ENCODE data around the gene SETBP1.

The SETBP1 gene

DNA sequence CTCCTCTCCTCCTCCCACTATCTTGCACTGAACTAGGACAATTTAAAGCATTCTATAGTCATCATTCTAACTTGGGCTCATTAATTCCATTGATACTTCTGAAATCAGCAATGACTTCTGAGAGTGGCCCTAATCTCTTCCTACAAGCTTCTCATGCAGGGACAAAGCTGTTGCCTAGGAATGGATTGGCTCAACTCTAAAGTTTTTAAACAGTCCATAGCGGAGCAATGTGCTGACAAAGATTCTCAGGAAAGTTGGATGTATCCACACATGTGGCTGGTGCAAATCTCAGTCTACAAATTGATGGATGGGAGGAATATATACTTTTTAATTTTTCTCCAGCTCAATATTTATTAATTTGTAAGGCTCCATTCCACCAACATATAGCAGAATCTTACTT lies 388.9 kb downstream of the SETBP1 start:
- no peak for DNase-seq (ENCODE audit: low spot score)

DNA sequence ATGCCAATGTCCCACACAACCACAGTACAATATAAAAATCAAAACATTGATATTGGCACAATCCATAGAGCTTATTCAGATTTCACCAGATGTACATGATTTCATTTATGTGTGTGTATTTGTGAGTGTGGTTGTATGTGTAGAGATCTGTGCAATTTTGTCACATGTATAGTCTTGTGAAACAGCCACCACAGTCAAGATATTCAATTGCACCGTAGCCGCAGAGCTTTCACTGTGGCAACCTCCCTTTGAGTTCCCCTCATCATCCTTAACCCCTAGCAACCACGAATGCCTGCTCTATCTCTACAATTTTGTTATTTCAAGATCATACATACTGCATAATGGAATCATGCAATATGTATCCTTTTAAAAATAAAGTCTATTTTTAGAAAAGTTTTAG lies 391.3 kb downstream of the SETBP1 start:
- no peak for DNase-seq (ENCODE audit: low spot score)

DNA sequence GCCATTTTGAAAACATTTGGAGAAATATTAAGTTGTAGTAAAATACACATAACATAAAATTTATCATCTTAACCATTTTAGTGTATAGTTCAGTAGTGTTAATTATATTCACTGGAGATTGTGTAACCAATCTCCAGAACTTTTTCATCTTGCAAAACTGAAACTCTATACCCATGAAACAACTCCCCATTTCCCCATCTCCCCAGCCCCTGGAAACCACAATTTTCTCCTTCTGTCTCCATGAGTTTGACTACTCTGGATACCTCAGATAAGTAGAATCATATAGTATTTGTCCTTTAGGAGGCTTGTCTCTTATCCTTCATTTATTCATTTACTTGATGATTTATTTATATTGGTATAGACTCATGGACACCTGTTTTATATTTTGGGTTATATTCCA lies 392.9 kb downstream of the SETBP1 start:
- DNase-seq (ENCODE audit: low spot score) = no peak

DNA sequence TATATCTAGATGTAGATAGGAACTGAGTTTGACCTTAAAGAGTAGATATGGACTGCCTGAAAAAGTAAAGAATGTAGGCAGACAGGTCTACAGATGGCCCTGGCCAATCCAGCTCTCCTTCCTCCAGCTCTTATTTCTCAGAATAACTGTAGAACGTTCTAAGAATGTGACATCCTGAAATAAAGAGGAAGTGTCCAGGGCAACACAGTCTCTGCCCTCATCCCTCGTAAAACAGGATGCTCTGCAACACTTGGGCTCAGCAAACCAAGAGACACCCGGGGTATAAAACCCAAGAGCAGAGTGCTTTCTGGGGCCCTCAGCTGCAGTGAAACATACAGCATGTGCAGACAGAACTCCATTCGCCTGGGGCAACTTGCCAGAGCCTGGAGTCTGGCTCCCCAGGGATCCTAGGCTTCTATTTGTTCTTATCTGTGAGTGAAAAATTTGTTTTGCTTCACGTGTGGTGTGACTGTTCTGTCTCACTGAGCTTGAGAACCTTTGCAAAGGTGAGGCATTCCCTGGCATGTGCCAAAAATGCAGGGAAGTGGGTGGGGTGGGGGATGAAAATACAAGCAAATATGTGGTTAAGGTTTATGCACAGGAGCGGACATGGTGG lies 401.0 kb downstream of the SETBP1 start:
- DNase-seq (ENCODE audit: low spot score) = no peak

DNA sequence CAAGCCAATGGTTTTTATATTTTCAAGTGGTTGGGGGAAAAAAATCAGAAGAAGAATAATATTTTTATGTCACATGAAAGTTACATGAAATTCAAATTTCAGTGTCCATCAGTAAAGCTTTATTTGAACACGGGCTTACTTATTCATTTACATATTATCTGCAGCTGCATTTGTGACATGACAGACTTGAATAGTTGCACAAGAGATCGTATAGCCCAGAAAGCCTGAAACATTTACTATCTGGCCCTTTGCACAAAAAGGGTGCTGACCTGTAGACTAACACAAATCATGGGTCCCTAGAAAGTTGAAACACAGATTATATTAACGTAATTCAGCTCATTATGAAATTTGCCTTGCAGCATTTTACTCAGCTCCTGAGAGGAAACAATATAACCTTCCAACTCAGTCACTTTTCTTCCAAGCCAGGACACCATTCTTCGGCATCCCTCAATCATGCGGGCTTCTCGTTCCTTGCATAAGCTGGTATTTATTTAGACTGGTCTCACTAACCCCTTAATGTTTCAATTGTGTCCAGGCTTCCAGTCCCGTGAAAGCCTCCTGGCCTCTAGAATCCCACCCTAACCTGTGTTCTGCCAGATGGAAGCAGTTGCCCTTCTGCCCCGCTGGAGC lies 402.7 kb downstream of the SETBP1 start:
- DNase-seq (ENCODE audit: low spot score) = no peak

DNA sequence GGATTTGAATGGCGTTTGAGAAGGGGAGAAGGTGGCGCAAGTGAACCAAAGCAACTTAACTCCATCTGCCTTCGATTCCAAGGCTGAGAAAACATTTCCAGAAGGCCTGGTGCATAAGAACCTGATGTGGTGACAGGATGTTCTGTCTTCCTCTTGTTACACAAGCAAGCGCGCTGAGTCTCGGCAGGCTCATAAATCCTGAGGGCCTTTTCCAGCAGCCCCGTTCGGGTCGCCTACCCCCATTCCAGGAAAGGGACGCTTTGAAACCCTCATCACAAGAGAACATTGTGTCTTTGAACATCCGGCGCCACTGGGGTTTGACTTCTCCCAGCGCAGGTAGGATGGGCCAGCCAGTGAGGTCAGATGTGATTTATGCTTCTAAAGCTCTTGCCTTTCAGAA lies 403.5 kb downstream of the SETBP1 start:
- DNase-seq (ENCODE audit: low spot score) = no peak

DNA sequence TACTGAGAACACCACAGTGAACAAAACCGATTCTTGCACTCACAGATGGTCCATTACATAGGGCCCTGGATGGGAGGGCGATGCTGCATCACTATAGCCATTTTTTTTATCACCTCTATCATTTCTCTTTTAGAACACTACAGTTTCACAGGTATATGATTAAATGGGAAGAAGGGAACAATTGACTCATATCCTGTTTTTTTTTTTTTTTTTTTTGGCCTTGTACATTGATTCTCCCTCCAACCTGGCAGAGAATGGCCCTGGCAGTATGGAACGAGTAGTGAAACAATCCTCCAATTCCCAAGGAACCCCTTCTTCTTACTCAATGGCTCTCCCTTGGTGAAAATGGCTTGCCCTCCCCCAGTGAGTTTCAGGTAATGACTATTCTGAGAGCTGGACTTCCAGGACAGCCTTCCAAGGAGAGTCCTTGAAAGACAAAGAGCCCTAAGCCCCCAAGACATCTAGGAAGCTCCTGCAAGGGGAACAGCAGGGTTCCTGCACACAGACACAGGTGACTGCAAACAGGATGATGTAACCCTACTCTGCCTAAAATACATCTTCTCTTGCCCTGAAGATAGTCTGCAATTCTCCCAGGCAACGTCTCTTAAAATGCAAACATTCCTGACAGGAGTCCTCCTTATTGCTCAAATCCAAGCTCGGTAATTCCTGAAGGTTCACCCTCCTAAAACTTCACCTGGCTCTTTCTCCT lies 405.4 kb downstream of the SETBP1 start:
- DNase-seq (ENCODE audit: low spot score) = no peak

DNA sequence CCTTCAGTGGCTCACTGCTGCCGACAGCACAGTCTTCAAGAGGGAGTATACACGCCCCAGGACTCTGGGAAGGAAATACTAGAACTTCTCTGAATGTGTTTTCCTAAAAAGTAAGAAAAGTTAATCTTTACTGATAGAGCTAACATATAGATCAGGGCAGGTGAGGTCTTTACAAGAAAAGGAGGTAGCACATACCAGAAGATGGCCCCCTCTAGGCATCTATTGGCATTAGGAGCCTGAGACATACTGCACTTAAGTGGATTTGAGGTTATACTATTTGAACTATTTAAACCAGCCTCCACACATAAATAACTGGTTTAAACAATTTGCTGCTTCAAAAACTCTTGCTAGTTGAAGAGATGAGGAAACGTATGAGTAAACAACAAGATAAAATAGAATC lies 406.1 kb downstream of the SETBP1 start:
- no peak for DNase-seq (ENCODE audit: low spot score)

DNA sequence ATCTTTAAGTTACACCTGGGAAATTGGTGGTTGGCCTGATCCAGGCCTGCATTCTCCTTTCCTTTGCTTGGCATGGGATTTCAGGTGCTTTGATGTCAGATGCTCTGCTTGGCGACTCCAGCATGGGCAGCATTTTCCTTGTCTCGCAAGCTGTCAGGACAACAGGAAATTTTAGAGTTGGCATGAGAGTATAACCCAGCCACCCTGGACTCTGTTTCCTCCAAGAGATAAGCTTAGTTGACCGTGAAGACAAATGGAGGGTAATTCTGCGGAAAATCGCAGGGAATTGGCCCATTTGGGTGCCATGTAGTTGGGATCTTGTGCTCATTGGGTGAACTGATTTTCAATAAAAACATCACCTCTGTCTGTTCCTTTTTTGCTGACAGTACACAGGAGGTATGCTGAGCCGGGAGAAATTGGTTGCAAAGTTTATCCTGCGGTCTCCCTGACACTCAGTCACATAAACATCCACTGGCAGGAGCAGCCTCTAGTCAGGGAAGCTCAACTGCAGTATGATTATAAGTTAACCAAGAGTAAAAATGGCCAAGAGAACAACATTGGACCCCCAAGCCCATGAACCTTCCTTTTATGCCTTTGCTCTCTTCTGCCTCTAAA lies 409.9 kb downstream of the SETBP1 start:
- no peak for DNase-seq (ENCODE audit: low spot score)

DNA sequence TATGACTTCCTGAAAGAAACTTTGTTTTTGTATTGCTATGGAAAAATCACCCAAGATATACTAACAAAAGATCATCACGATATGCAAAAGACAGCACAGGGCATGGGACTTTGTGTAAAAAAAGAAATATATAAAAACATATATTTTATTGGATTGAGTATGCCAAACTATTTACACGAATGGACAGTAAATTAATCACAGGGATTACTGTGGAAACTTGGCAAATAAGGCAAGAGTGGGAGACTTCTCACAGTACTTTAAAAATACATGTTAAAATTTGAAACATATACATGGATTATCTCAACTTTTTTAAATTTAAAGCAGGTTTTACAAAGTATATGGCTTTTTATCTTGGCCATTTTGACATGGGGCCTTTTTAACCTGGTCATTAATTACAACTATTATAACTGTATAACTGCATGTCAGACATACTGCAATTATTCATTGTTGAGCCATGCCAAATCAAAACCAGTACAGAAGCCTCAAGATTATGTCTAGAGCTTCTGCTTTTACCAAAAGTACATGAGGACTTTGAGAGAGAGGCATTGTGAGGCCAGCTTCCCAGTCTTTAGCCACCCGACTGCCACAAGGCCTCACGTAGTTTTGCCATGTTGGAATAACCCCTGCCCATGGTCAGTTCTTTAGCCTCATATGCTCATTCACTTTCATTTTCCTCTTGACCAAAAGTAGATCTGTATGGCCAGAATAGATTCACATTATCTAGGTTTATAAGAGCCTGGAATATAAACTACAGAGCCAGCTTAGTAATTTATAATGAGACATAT lies 419.8 kb downstream of the SETBP1 start:
- no peak for DNase-seq (ENCODE audit: low spot score)

DNA sequence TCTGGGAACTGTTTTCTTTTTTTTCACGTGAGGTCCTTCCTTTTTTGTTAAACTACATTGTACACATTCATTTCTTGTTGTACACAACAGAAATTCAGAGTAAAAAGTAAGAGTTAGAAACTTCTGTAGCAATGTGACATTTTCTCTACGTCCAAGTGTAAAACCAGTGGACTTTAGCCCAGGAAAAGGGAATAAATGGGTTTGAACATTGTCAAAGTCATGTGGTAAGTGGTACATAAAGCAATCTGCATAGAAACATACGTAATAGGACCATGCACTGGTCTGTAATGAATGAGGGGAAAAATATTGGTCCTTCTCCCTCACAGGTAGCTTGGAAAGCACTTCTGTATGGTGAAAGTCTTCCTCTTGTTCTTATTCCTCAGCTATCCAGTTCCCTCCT lies 421.4 kb downstream of the SETBP1 start:
- no peak for DNase-seq (ENCODE audit: low spot score)

DNA sequence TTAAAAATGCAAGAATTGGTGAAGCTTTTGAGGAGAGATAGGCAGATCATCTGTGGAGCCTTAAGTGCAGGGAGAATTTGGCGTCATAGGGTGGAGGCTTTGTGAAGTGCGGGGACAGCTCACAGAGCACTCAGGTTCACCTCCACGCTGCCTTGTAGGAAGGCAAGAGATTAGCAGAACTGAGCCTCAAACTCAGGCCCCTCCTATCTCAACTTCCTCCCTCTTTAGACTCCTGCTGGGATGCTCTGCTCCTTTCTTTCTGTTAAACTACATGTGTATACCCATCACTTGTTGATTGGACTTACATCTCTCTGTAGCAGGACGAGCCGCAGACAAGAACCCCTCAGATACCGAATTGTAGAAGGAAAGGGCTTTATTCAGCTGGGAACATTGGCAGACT lies 422.2 kb downstream of the SETBP1 start:
- DNase-seq (ENCODE audit: low spot score) = no peak

DNA sequence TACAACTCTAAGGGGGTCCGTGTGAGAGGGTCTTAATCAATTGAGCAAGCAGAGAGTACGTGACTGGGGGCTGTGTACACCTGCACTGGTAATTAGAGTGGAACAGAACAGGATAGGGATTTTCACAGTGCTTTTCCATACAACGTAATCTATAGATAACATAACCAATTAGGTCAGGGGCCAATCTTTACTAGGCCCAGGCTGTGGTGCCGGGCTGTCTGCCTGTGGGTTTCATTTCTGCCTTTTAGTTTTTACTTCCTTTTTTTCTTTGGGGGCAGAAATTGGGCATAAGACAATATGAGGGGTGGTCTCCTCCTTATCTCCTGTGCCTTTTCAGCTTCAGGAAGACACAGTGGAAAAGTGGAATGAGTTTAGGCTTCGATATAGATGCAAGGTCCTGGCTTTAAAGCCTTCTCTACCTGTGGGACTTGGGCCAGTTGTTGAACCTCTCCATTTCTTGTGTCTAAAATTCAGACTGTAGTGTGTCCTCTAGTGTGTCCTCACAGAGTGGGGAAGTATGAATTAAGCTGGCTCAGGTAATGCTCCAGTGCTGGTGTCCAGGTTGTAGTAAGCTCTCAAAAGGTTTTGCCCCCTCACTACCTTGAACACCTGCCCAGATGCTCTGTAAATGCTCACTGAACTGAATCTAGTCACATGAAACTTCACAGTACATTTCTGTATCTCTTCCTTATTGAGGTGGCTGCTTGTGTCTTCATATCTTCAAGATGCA lies 422.8 kb downstream of the SETBP1 start:
- DNase-seq (ENCODE audit: low spot score) = no peak

DNA sequence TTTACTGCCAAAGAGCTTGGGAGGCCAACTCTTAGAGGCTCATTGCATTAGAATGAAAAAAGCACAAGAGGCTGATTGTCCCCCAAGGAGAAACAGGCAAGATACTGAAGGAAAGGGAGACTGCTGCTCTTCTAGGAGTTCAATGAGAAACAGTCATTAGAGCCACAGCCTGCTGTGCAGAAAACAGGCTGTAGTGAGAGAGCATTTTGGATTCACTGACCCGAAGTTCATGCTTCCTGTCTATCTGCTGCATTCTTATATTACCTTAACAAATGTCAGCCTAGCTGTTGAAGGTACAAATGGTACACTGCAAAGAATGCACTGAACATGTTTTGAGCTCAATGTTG lies 423.3 kb downstream of the SETBP1 start:
- DNase-seq (ENCODE audit: low spot score) = no peak

DNA sequence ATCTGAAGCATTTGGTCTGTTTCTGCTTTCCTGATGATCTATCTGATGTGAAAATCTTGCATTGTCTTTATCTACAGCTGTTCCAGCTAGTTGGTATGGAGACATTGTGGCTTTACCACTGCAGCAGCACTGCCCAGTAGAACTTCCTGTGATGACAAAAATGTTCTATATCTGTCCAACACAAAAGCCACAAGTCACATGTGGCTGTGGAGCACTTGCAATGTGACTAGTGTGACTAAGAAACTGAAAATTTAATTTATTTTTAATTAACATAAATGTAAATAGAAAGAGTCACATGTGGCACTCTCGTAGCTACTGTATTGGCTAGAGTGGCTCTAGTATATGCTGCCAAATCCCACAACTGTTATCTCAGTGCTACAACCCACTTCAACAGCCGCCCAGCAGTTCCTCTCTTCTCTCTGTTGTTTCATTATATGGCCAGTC lies 425.7 kb downstream of the SETBP1 start:
- DNase-seq (ENCODE audit: low spot score) = no peak

DNA sequence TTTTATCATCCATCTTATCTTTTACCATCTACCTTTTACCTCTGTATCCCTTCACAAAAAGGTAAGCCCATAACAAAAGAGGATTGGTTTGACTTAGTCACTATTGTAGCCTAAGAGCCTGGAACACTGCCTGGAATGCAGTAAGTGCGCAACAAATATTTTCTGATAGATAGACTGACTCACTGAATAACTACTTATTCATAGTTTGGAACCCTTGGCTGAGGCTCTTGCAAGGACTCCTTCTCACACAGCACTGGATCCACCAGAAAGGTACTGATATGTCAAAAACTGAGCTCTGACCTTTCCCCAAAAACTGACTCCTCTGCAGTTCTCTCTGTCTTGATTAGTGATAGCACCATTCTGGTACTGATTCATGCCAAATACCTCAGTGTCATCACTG lies 426.7 kb downstream of the SETBP1 start:
- DNase-seq (ENCODE audit: low spot score) = no peak

DNA sequence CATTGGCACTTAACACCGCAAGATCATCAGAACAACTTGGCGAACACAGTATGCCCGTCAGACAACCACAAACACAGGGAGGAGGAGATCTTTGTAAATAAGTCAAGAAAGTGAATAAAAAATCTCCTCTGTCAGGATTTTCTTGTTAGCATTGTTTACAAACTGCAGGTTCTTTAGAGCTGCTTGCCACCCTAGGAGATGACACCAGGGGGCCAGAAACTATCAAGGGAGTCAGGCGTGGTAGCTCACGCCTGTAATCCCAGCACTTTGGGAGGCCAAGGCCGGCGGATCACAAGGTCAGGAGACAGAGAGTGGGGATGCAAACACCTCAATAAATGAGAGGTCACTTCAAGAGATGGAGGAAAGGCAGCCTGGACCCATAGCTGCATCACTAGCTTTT lies 428.1 kb downstream of the SETBP1 start:
- no peak for DNase-seq (ENCODE audit: low spot score)

DNA sequence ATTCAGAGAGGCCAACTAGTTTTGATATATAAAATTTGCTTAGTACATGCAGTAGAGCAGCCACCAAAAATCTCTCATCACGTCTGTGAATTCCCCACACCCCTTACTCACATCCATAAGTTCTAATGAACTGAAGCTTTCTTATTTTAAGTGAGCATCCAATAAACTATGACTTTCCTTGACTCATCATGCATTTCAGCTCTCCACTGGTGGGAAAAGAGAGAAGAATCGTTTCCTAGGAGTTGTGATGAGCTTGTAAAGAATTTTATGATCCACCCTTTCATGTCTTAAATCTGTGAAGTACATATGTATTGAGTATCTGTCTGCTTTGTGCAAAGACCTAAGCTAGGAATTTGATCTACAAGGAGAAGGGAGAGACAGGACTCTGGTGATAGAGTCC lies 428.6 kb downstream of the SETBP1 start:
- DNase-seq (ENCODE audit: low spot score) = no peak

DNA sequence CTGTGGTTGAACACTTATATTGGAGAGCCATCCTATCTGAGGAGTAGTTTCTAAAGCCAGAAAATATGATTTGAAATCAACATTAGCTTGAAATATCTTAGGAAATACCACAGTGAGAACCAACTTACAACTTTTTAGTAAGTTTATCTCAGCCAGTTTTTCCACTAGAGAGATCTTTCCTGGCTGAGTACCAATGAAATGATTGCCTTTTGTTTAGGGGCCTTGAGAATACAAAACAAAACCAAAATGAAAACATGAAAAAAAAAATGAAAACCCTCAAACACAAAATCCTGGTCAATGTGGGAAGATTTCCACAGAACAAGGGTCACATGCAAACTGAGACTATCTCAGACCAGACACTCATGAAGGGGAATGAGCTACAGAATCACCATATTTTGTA lies 429.0 kb downstream of the SETBP1 start:
- DNase-seq (ENCODE audit: low spot score) = no peak

DNA sequence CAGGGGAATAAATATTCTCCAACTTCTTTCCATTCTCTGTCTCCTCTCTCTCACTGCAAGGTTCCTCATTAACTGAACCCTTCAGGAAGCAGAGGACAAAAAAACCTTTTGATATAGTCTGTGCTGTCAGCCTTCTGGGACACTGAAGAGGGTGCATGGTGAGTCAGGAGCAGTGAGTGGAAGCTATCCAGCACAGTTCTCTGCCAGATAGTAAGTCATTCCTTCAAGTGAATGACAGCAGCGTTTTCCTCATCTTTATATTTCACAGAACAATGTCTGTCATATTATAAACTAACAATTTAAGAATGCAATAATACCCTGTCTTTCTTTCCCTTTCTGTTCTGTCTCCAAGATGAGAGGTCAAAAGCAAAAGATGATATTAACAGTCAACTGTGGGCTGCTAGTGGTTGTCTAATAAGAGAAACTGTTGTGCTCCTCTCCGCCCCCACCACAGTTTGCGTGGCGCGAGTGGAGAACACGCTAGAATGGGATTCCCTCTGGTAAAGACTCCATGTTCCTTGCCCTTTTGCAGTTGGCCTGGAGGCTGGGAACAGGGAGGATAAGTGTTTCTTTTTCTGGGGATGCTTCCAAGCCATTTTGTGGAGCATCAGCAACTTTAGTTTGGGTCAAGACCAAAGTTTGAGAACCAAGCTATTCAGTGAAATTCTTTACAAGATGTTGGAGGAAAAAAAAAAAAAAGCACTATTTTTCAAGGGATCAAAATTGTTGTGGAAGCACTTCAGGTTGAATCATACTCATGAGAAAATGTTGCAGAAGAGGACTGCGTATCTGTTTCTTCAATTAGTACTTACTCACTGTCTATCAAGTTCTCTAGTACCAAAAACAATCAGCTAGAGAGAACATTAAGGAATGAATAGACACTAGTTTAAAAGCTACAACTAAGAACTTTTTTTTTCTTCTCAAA lies 430.2 kb downstream of the SETBP1 start:
- no peak for DNase-seq (ENCODE audit: low spot score)

DNA sequence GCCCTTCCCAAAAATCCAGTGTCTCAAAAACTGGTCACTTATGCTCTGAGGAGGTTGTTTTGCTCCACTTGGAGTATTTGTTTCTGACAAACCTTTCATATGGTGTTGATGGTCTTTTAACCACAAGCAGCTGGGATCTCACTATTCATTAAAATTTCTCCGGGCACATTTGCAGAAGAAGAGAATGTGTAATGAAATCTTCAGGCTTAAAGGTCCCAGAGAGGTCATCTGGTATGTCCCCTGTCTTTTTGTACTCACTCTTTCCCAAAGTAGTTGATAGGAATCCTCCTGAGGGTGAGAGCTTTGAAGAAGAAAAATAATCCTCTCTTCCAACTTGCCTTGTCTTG lies 430.8 kb downstream of the SETBP1 start:
- no peak for DNase-seq (ENCODE audit: low spot score)
